ENCODE data around the gene OR2A25. TPM values are rescaled to one million over a fixed set of nuclear protein-coding genes. Genes with fewer than 3 reads are reported as not detected.
A peak's percentile ranks its signal among the peaks of the same experiment; 100 is the strongest.
"Not testable (repeated sequence)": the region's sequence is repeated elsewhere in the genome, so short reads cannot be mapped to it uniquely, and the experiment has no call there.

The OR2A25 gene
- total and polyA plus RNA-seq, 12 donors = not detected

DNA sequence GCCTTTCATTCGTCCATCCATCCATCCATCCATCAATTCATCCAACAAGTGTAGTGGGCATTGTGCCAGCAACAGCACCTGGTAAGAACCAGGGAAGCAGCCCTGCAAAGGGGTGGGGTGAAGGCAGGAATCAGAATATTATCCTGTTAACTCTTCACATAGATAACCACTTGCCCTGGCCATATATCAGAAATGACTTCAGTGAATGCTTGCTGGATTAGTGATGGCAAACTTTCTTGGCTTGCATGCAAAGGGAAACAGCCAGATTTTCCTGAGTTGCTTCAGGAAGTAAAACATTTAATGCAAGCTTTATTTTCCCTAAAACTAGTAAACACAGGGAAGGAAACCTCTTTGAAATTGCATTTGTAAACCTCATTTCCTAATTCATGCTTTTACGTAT is 20.1 kb upstream of the OR2A25 start:
- H3K4me3 ChIP-seq = no peak overlapping the region
- no peaks in the 10 kb centered on the region for H3K36me3 ChIP-seq
- no peaks in the 10 kb centered on the region for H3K9me3 ChIP-seq
- H3K27me3 ChIP-seq = peaks cover 0 to 4% (median 0%) of the 10 kb centered on the region in 7 donors
- WGBS, 2 donors = 53 to 79% methylated on average over 2 of the region's 2 CpGs
- H3K27ac ChIP-seq = no peak overlapping the region
- no peak for ATAC-seq
- DNase-seq = no peak
- no peaks in the 10 kb centered on the region for H3K4me1 ChIP-seq
- TF ChIP-seq, protein P1, sequence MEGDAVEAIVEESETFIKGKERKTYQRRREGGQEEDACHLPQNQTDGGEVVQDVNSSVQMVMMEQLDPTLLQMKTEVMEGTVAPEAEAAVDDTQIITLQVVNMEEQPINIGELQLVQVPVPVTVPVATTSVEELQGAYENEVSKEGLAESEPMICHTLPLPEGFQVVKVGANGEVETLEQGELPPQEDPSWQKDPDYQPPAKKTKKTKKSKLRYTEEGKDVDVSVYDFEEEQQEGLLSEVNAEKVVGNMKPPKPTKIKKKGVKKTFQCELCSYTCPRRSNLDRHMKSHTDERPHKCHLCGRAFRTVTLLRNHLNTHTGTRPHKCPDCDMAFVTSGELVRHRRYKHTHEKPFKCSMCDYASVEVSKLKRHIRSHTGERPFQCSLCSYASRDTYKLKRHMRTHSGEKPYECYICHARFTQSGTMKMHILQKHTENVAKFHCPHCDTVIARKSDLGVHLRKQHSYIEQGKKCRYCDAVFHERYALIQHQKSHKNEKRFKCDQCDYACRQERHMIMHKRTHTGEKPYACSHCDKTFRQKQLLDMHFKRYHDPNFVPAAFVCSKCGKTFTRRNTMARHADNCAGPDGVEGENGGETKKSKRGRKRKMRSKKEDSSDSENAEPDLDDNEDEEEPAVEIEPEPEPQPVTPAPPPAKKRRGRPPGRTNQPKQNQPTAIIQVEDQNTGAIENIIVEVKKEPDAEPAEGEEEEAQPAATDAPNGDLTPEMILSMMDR (IDR thresholded peaks at IDR 0.05) = no peak
- intact Hi-C loops (cut with DNase I) = no loop called here

DNA sequence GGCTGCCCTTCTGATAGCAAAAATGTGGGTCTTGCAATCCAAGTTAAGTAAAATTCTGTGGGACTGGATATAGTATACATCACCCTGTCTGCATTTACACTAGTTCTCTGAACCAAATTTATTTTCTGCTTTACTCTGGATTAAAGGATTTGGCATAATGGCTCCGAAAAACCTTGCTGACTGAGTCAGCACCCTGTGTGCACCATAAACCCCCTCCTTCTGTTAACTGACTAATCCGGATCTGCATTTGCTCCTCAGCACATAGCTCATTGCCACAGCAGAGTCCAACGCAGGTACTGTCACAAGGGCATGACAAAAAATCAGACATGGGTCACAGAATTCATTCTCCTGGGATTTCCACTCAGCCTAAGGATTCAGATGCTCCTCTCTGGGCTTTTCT is 19.5 kb upstream of the OR2A25 start:
- no peaks in the 10 kb centered on the region for H3K36me3 ChIP-seq
- no peak overlapping the region for H3K4me3 ChIP-seq
- no peak overlapping the region for H3K27ac ChIP-seq
- intact Hi-C loops (cut with DNase I) = no loop called here
- no peak for DNase-seq
- no peaks in the 10 kb centered on the region for H3K4me1 ChIP-seq
- TF ChIP-seq, protein P1 (IDR thresholded peaks at IDR 0.05) = no peak
- no peaks in the 10 kb centered on the region for H3K9me3 ChIP-seq
- H3K27me3 ChIP-seq = peaks cover 0 to 4% (median 0%) of the 10 kb centered on the region in 7 donors
- WGBS, 2 donors = 76 to 78% methylated on average over 3 of the region's 3 CpGs
- ATAC-seq = no peak

DNA sequence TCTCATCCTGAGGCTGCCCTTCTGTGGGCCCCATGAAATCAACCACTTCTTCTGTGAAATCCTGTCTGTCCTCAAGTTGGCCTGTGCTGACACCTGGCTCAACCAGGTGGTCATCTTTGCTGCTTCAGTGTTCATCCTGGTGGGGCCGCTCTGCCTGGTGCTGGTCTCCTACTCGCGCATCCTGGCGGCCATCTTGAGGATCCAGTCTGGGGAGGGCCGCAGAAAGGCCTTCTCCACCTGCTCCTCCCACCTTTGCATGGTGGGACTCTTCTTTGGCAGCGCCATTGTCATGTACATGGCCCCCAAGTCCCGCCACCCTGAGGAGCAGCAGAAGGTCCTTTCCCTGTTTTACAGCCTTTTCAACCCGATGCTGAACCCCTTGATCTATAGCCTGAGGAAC is 18.7 kb upstream of the OR2A25 start:
- WGBS, 2 donors = 86 to 89% methylated on average over 8 of the region's 8 CpGs
- H3K9me3 ChIP-seq; DNase-seq; H3K4me1 ChIP-seq; H3K4me3 ChIP-seq; intact Hi-C loops (cut with DNase I); H3K27me3 ChIP-seq; H3K36me3 ChIP-seq; ATAC-seq; H3K27ac ChIP-seq: not testable (repeated sequence)

DNA sequence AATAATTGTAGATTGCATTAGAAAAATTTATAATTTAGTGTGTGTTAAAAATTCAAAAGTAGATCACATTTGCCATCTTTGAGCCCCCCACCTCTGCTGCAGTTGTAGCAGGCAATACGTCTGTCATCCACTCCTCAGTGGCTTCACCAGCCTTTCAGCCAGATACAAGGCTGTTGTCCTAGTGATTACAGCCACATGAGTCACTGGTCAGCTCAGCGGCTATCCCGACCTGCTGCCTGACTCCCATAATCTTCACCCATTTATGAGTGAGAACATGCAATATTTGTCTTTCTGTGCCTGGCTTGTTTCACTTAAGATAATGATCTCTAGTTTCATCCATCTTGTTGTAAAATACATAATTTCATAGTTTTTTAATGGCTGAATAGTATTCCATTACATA is 11.7 kb upstream of the OR2A25 start:
- peaks cover 0 to 4% (median 0%) of the 10 kb centered on the region in 7 donors for H3K27me3 ChIP-seq
- TF ChIP-seq, protein P1 (IDR thresholded peaks at IDR 0.05) = no peak
- DNase-seq = no peak
- intact Hi-C loops (cut with DNase I) = no loop called here
- H3K9me3 ChIP-seq = peaks cover 0 to 15% (median 0%) of the 10 kb centered on the region in 11 donors
- H3K27ac ChIP-seq = no peak overlapping the region
- 62 to 71% methylated on average over 3 of the region's 3 CpGs for WGBS, 2 donors
- no peak overlapping the region for H3K4me3 ChIP-seq
- no peaks in the 10 kb centered on the region for H3K36me3 ChIP-seq
- no peak for ATAC-seq
- H3K4me1 ChIP-seq = no peaks in the 10 kb centered on the region

DNA sequence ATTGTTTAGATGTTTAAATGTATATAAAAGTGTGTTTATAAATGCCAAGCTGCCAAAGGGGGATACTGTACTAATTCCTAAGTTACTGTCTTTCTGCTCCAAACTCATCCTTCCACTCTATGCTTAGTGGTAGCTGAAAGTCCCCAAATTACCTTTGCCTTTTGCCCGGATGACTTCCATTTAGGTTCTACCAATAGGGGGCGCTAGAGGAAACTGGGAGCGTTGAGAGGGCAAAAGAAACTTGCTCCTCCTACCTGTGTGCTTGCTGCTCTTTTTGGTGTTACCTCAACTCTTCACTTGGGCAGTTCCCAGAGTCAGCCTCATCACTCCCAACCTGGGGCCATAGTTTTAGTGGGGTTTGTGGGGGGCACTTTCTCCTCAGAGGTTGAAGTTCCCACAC is 5.9 kb upstream of the OR2A25 start:
- intact Hi-C loops (cut with DNase I) = no loop called here
- Histone ChIP-seq H3K4me3 (no peak overlapping the region), H3K27me3 (no peaks in the 10 kb centered on the region), H3K4me1 (no peaks in the 10 kb centered on the region), H3K27ac (no peak overlapping the region), H3K36me3 (no peaks in the 10 kb centered on the region), H3K9me3 (peaks cover 0 to 20% (median 0%) of the 10 kb centered on the region in 11 donors)
- TF ChIP-seq, protein P1 (IDR thresholded peaks at IDR 0.05) = peak in 1 of 9 donors; percentile 14
- ATAC-seq (no peak), DNase-seq (no peak)
- 42 to 54% methylated on average over 3 of the region's 3 CpGs for WGBS, 2 donors
